Measurements from ENCODE around the gene BEND3. TPM values are rescaled to one million over a fixed set of nuclear protein-coding genes. Genes with fewer than 3 reads are reported as not detected.
"Not testable (repeated sequence)": the region's sequence is repeated elsewhere in the genome, so short reads cannot be mapped to it uniquely, and the experiment has no call there.

Gene BEND3
- total RNA-seq, 1 donor from 2014 or later: 23.6 TPM

DNA sequence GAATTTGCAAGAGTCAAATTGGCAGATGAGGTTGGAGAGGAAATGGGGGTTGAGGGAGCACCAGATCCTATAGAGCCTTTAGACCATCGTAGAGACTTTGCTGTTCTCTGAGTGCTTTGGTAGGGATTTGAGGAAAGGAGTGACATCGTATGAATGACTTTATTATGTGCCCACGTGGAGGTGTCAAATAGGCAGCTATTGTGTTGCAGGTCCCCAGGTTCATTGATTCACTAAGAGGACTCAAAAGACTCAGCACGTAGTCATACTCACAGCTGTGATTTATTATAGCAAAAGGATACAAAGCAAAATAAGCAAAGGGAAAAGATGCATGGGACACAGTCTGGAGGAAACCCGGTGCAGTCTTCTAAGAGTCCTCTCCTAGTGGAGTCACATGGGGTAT, 85.2 kb downstream of the BEND3 start:
- Mint-ChIP-seq H3K27me3 (no peaks in the 10 kb centered on the region), H3K4me3 (ENCODE audit: low read depth) (peak overlapping the region; percentile 92), H3K9me3 (ENCODE audit: low read depth) (no peaks in the 10 kb centered on the region), H3K36me3 (ENCODE audit: insufficient read depth) (peaks cover 4% of the 10 kb centered on the region), H3K27ac (peak overlapping the region; percentile 76), H3K4me1 (ENCODE audit: low read depth) (peaks cover 6% of the 10 kb centered on the region)
- no peak for DNase-seq (ENCODE audit: low spot score, unreplicated experiment)
- TF ChIP-seq, protein P1, sequence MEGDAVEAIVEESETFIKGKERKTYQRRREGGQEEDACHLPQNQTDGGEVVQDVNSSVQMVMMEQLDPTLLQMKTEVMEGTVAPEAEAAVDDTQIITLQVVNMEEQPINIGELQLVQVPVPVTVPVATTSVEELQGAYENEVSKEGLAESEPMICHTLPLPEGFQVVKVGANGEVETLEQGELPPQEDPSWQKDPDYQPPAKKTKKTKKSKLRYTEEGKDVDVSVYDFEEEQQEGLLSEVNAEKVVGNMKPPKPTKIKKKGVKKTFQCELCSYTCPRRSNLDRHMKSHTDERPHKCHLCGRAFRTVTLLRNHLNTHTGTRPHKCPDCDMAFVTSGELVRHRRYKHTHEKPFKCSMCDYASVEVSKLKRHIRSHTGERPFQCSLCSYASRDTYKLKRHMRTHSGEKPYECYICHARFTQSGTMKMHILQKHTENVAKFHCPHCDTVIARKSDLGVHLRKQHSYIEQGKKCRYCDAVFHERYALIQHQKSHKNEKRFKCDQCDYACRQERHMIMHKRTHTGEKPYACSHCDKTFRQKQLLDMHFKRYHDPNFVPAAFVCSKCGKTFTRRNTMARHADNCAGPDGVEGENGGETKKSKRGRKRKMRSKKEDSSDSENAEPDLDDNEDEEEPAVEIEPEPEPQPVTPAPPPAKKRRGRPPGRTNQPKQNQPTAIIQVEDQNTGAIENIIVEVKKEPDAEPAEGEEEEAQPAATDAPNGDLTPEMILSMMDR (IDR thresholded peaks at IDR 0.05; ENCODE audit: unreplicated experiment): no peak

GRCh38 chr6:107026965-107027364, 88.3 kb downstream of the BEND3 start:
- H3K36me3 Mint-ChIP-seq (ENCODE audit: insufficient read depth): peaks cover 2% of the 10 kb centered on the region
- peak overlapping the region; percentile 56 for H3K4me3 Mint-ChIP-seq (ENCODE audit: low read depth)
- TF ChIP-seq, protein P1 (IDR thresholded peaks at IDR 0.05; ENCODE audit: unreplicated experiment): no peak
- H3K27me3 Mint-ChIP-seq: no peaks in the 10 kb centered on the region
- no peaks in the 10 kb centered on the region for H3K9me3 Mint-ChIP-seq (ENCODE audit: low read depth)
- H3K27ac Mint-ChIP-seq: peak overlapping the region; percentile 22
- H3K4me1 Mint-ChIP-seq (ENCODE audit: low read depth): peaks cover 6% of the 10 kb centered on the region
- DNase-seq (ENCODE audit: low spot score, unreplicated experiment): no peak

- DNase-seq (ENCODE audit: low spot score, unreplicated experiment): no peak
- Mint-ChIP-seq H3K27ac (no peak overlapping the region), H3K4me3 (ENCODE audit: low read depth) (no peak overlapping the region), H3K4me1 (ENCODE audit: low read depth) (peaks cover 8% of the 10 kb centered on the region), H3K9me3 (ENCODE audit: low read depth) (no peaks in the 10 kb centered on the region), H3K36me3 (ENCODE audit: insufficient read depth) (no peaks in the 10 kb centered on the region), H3K27me3 (no peaks in the 10 kb centered on the region)
- TF ChIP-seq, protein P1 (IDR thresholded peaks at IDR 0.05; ENCODE audit: unreplicated experiment): no peak
These were observed 93.7 kb downstream of the BEND3 start for GRCh38 chr6:107021446-107022185.

DNA sequence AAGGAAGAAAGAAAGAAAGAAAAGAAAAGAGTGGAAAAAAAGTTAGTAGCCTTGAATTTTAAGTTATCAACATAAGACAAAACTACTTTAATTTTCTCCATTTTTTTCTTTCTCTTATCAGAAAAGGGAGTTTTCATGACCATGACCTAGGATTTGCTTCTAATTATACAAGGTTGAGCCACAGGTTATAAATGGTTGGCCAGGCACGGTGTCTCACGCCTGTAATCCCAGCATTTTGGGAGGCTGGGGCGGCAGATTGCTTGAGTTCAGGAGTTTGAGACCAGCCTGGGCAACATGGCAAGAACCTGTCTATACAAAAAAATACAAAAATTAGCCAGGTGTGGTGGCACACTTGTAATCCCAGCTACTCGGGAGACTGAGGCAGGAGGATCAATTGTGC, 95.1 kb downstream of the BEND3 start:
- DNase-seq (ENCODE audit: low spot score, unreplicated experiment): no peak
- Mint-ChIP-seq H3K4me3 (ENCODE audit: low read depth) (no peak overlapping the region), H3K27ac (peak overlapping the region; percentile 41), H3K4me1 (ENCODE audit: low read depth) (peaks cover 8% of the 10 kb centered on the region), H3K27me3 (no peaks in the 10 kb centered on the region), H3K9me3 (ENCODE audit: low read depth) (no peaks in the 10 kb centered on the region), H3K36me3 (ENCODE audit: insufficient read depth) (no peaks in the 10 kb centered on the region)
- TF ChIP-seq, protein P1 (IDR thresholded peaks at IDR 0.05; ENCODE audit: unreplicated experiment): no peak

DNA sequence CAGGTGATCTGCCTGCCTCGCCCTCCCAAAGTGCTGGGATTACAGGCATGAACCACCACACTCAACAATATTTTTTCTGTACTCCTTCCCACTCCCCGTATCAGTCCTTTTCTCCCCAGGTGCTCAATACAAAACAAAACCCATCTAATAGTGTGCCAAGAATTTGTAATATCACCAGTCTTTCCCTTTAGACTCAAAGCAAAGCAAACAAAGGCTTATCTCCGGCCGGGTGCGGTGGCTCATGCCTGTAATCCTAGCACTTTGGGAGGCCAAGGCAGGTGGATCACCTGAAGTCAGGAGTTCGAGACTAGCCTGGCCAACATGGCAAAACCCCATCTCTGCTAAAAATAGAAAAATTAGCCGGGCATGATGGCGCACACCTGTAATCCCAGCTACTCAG, 95.7 kb downstream of the BEND3 start:
- DNase-seq (ENCODE audit: low spot score, unreplicated experiment); H3K27ac Mint-ChIP-seq; H3K9me3 Mint-ChIP-seq (ENCODE audit: low read depth); H3K4me1 Mint-ChIP-seq (ENCODE audit: low read depth); H3K27me3 Mint-ChIP-seq; H3K4me3 Mint-ChIP-seq (ENCODE audit: low read depth); H3K36me3 Mint-ChIP-seq (ENCODE audit: insufficient read depth): not testable (repeated sequence)

GRCh38 chr6:107019047-107019446, 96.3 kb downstream of the BEND3 start:
- no peak for DNase-seq (ENCODE audit: low spot score, unreplicated experiment)
- Mint-ChIP-seq H3K36me3 (ENCODE audit: insufficient read depth) (no peaks in the 10 kb centered on the region), H3K9me3 (ENCODE audit: low read depth) (no peaks in the 10 kb centered on the region), H3K4me1 (ENCODE audit: low read depth) (peaks cover 8% of the 10 kb centered on the region), H3K27me3 (no peaks in the 10 kb centered on the region), H3K4me3 (ENCODE audit: low read depth) (no peak overlapping the region), H3K27ac (no peak overlapping the region)
- TF ChIP-seq, protein P1 (IDR thresholded peaks at IDR 0.05; ENCODE audit: unreplicated experiment): no peak

All from progenitor cell of endocrine pancreas (in vitro differentiated cells).